GM19193 (cell line): ENCODE results near the gene NARS2.

Experiments
- POLR2A ChIP-seq: IDR thresholded peaks from 4 replicates; pipeline ENCODE4 v1.6.1; 2011; ENCODE audit not compliant: insufficient read depth, insufficient read length; ENCODE audit errors: extremely low read depth

NARS2 gene

DNA sequence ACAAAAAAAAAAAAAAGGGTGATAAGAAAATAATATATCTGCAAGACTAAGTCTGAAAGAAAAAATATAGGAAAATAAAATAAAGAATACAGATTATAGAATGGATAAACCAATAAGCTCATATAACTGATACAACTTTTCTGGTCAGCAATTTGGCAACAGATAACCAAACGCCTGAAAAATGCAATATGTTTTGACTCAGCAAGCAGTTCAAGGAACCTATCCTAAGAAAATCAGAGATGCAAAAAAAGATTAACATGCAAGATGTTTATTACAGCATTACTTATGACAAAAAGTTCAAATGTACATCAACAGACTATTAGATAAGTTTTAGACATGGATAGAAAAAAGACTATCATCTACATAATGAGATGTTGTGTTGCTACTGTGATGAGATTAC, 129.9 kb downstream of the NARS2 start:
- TF ChIP-seq POLR2A: no peak

DNA sequence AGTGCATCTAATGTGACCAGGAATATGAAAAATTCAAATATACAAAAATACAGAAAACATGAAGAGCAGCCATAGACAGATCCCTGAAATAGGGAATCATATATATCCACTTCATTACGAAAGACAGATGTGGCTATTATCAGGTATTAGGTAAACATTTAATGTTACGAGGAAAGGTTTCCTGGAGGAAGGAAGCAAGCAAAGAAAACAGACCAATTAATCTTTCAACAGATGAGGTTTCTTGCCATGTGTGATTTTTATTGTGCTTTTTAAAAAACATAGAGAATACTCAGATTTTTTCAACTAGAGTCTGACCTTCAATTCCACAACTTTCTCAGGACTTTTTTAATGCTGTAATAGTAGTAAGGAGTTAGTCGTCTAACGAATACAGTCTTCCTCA, 132.7 kb downstream of the NARS2 start:
- no peak for TF ChIP-seq POLR2A

DNA sequence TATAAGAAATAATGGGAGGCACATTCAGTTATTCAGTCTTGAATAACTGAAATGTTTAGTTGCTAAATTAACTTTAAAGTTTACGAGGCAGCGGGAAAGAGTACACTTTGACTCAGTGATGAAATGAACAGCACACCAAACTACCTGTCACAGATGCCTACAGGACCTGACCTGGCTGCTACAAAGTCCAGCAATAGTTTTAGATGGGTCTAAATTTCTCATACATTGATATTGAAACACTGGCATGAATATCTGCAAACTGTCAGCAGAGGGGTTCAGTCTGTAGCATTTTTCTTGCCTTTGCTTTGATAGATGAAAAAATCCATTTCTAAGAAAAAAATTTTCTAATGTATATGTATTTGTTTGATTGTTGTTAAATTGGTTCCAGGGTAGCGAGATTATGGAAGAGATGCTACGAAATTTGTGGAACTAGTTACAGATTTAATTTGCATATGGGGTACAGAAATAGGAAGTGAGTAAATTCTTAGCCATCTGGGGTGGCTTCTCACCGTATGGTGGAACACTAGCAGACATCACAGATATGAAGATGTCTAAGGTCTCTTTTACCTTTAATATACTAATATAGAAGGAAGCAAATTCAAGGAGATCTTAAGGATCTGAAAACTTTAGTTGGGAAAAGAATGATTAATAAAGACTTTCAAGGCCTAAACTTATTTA, 136.2 kb downstream of the NARS2 start:
- no peak for TF ChIP-seq POLR2A

DNA sequence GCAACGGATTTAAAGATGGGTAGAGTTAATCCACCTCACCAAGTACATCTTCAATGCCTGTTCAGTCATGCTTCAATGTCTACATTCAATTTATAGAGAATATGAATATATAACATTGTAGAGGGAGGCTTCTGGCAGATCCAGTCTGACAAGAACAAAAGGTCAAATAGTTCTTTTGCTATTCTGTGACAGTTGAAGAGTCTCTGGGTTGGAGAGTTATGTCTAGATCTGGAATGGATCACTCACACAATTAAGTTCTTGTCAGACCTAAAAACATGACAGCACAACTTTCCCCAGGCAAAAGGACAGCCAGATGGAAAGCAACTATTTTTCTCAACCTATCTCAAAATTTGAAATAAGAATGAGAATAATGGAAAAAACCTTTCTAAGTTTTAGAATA, 141.7 kb downstream of the NARS2 start:
- no peak for TF ChIP-seq POLR2A

DNA sequence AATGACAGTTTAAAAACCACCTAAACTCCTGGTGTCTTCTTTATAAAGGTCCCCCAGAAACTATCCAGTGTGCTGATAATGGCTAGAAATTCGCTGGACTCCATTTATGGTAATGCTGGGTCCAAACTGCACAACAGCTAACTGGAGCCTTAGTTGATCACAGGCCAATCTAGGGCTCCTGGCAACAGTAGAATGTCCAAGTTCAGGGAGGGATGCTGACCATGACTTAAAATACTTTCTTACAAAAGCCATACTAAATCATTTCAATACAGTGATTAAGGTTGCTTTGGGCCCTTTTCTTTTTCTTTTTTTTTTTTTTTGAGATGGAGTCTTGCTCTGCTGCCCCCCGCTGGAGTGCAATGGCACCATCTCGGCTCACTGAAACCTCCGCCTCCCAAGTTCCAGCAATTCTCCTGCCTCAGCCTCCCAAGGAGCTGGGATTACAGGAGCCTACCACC, 142.6 kb downstream of the NARS2 start:
- TF ChIP-seq POLR2A: no peak

DNA sequence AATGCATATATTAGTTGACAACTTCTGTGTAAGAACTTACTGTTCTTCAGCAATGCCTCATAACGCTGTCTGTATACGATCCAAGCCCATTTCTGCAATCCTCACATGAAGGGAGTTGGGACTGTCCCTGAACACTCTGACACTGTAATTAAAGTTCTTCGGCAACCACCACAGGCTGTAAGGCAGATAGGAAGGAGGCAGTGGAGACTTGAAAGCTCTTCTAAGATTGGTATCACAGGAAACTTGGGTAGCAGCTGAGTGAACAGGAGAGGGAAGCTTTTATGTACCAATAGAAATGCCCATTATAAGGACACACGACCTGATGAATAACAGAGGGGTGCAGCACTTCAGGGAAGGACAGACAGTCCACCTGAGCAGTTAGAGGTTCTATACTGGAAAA, 145.0 kb downstream of the NARS2 start:
- TF ChIP-seq POLR2A: no peak

DNA sequence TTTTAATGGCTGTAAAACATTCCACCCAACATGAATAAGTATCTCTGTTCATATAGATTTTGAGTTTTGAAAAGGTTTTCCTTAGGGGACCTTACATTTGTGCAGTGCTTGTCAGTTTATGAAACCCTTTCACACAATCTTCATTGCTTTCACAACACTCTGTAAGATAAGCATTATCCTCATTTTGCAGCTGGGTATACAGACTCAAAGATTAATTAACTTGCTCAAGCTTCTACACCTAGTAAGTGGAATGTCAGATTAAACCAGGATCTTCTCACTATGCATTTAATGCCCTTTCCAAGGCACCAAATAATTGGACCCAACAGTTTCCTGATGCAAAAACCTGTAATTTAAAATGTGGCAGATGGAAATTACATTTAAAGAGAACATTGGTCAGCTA, 145.5 kb downstream of the NARS2 start:
- TF ChIP-seq POLR2A: no peak

DNA sequence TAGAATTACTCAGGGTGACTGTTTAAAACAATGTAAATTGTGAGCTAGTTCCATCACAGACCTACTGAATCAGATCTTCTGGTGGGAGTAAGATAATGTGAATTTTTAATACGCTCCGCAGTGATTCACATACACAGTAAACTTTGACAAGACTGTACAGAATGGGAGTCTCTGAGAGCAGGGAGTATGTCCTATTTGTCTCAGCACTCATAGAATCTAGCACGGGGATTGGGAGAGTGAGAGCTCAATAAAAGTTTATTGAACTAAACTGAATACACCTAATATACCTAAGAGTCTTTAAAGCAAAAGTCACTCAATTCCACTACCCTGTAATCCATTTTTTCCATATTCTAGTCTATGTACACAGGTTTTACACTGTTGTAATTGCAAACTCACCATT, 145.9 kb downstream of the NARS2 start:
- TF ChIP-seq POLR2A: no peak

DNA sequence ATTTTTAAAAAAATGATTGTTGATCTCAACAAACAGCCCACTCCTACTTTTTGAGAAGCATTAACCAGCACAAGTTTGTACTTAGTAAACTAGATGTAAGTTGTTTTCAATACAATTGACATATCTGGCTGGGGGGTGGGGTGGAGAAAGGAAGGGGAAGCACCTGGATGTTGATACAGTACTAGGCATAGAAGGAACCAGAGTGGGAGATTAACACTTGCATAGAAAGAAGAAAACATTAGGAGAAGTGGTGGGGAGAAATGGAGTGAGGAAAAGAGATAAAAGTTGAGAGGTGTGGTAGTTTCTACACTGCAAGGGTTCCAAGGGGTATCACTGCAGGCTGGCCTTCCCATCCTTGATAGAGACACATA, 146.4 kb downstream of the NARS2 start:
- no peak for TF ChIP-seq POLR2A

DNA sequence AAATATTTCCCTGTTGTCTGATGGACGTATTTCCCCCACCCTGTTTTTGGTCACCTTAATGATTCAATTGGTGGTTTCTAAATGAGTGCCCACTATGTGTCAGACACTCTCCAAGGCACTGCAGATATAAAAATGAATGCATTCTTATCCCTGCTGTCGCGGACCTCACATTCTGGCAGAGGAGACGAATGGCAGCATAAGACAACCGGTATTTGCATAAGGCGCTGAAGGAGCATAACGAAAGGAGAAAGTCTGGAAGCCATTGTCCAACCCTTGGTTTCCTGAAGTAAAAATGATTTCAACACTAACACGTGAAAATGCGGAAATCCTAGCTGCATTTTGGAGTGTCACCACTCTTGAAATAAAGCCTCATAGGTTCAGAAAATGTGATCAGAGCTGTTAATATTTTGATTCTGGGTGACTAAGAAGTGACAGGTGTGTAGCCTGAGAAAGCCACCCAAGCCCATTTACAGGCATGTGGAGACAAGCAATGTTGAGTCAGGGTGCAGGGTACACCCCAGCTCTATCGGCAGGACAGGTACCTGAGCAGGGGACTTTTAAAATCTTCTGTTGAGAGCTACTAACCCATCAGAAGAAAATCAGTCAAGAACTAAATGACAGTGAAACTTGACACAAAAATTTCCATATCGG, 146.9 kb downstream of the NARS2 start:
- no peak for TF ChIP-seq POLR2A

DNA sequence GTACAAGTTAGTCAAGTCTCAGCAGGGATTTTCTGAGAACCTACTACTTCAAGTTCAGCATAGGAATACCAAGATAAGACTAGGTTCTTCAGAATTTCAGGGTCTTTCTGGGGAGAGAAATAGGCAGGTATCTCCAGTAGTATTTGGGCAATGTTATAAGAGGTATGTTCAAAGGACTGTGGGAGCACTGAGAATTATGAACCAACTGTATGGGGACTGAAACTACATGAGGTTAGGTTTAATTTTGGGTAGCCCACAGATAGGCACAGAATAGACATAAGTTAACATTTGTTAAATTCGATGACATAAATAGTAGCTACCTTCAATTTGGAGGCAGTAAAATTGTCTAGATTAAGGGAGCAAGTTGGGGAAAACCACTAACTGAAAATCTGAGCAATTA, 147.8 kb downstream of the NARS2 start:
- TF ChIP-seq POLR2A: no peak

DNA sequence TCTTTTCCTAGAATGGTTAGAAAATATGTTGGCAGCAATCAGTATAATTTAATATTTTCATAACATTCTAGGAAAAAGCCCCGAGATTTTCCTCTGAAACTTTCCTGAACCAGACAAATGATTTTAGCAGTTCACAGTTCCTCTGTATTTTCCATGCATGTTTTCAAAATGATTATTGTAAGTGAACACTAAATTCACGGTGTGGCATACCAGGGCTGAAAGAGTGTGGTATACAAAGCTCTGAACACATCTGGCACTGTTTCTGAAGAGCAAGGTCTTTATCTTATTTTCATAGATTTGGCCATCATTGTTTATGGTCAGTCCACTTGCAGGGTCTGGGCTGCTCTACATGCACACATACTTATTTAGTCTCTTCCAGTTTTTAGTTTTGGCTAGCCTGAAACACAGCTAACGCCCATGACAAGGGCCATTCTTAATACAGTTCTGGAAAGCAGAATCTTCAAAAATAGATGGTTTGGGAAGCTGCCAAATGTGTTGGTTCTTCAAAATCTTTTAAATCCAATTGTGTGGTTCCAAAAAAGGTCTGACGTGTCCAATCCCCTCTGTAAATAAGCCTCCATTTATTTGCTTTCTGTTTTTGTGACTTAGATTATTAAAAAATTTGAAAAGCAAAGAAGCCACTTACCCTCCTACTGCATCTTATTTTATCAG, 149.1 kb downstream of the NARS2 start:
- no peak for TF ChIP-seq POLR2A

DNA sequence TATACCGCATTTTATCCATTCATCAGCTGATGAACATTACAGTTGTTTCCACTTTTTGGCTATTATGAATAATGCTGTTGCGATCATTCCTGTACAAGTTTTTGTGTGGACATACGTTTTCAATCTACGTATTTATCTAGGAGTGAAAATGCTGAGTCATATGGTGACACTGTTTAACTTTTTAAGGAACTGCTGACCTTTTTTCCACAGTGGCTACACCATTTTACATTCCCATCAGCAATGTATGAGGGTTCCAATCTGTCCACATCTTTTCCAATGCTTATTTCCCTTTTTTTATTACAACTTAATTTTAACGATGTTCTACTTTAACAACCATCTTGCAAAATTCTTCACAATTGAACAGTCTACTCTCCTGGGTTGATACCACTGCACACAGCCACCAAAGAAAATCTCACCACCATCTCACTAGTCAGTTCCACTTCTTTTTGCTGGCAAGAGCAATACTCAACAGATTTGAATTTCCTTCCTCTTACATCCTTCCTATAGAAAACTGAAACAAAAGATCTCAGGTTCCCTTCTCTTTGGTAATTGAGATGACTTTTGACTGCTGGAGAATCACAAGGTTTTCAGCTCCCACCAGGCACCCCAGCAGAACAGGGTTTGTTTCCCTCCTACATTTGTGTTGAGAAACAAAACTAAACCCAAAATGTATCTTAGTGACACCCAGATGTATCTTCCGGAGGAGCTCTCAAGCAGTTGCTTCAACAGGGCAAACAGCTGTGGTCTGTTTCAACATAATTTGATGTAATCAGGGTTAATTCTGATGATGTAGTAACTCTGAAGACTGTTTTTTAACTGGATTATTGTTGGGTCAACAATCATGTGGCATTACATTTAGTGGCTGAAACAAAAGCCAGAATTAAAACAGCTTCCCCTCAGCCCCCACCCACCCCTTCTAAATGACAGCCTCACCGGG, 150.1 kb downstream of the NARS2 start:
- no peak for TF ChIP-seq POLR2A

DNA sequence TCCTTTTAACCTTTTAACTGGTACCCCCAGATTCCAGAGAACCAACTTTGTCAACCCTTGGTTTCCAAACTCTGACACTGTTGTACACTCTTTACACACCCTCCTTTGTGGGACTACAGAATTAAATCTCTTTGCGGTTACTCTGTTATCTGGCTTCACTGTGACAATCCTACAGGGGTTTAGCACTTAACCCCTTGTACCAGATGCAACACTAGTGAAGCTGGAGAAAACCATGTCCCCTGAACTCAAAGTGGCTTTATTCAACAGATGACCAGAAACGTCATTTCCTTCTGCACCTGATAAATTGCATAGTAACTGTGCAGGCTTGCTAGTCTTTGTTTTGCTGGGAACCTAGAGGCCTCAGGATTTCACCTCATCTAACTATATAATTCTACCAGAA, 151.4 kb downstream of the NARS2 start:
- no peak for TF ChIP-seq POLR2A

DNA sequence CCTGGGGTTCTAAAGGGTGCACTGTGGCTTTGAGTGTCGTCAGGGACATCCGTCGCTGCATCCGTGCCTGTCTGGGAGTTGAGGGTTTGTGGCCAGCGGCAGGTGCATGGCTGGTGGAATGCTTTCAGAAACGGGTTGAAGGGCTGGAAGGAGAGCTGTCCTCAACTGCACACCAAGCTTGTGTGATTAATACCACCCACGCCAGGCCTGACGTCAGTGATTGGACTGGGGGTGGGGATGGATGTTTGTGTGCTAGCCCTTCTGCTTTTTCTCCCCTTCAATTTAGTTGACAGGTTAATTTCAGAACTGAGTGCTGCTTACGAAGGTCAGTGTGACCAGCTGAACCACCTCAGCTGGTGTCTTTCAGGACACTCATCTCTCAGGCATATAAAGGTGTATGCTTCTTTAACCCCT, 153.9 kb downstream of the NARS2 start:
- TF ChIP-seq POLR2A: no peak

DNA sequence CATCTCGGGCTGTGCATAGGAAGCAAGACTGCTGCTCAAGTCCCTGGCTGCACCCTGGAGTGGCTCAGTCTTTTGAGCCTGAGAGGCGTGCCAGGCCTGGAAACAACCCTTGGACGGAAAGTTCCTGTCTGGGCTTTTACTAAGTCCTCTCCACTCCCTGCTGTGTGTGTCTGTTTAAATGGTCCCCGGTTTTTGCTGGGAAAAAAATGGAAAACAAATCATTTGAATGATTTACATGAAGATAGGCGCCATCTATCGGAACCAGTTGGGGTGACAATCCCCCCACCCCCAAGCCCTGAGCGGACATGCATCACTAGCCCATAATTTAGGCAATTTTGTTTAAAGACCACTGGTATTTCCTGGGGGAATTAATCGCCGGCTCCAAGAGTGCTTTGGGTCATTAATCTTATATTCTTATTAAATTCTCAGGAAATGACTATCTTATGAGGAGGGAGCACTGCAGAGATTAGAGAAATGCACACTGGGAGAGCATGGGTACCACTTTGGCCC, 154.4 kb downstream of the NARS2 start:
- TF ChIP-seq POLR2A: no peak

DNA sequence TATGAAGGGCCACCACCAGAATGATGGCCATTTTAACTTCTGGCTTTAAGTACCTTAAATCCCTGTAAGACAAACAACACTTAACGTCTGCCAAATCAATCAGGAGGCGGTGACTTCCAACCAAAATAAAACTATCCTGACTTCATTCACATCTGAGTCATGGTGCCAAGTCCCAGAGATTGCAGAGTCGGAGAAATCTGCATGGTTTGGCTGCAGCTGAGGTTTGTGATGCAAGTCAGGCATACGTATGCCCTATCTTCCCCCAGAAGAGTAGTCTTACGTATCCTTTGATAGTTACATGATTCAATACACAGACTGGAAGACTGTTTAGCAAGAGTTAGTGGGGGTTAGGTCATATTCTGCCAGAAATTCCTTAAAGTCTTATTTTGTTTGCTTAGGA, 155.3 kb downstream of the NARS2 start:
- TF ChIP-seq POLR2A: no peak
